HG03039 (cell line): Measurements from ENCODE around the gene CENPC.
A peak's percentile ranks its signal among the peaks of the same experiment; 100 is the strongest.
"Not testable (repeated sequence)": the region's sequence is repeated elsewhere in the genome, so short reads cannot be mapped to it uniquely, and the experiment has no call there.

ENCODE experiments used
- ATAC-seq: cut with Tn5 transposase; IDR thresholded peaks from one replicate; pipeline ENCODE4 v1.9.1; 2021; ENCODE audit warnings: mild to moderate bottlenecking, moderate library complexity; ENCODE audit not compliant: unreplicated experiment

CENPC gene

DNA sequence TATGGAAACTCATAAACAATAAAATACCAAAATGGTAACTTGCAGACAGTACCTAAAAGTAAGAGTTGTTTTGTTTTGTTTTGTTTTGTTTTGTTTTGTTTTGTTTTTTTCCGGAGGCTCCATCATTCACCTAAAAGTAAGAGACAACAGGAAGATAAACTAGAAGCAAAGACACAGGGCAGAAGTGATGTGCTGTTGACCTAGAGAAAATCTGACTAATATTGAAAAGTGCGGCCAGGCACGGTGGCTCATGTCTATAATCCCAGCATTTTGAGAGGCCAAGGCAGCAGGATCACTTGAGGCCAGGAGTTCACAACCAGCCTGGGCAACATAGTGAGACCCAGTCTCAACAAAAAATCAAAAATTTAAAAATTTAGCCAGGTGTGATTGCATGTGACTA is 5.6 kb upstream of the CENPC start:
- no peak for ATAC-seq

- ATAC-seq = no peak
These were observed 5.1 kb upstream of the CENPC start for GRCh38 chr4:67550451-67550850.

GRCh38 chr4:67549123-67549522 is 3.8 kb upstream of the CENPC start:
- ATAC-seq = no peak

GRCh38 chr4:67546971-67547370 is 1.7 kb upstream of the CENPC start:
- ATAC-seq = no peak

GRCh38 chr4:67546004-67546356 is 677 bp upstream of the CENPC start:
- ATAC-seq = no peak

DNA sequence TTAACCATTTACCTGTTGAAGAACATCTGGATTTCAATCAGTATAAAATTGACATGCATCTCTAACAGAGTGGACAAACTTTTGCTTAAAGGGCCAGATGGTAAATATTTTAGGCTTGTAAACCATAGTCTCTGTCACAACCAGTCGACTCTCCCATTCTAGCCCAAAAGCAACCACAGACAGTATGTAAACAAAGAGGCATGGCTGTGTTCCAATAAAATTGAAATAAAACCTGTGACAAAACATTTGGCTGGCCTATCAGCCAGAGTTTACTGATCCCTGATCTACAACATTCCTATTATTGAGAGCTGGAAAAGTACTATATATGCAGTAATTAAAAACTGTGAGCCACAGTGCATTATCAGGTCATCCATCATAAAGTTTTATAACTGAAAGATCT is 3.2 kb downstream of the CENPC start:
- ATAC-seq = no peak

DNA sequence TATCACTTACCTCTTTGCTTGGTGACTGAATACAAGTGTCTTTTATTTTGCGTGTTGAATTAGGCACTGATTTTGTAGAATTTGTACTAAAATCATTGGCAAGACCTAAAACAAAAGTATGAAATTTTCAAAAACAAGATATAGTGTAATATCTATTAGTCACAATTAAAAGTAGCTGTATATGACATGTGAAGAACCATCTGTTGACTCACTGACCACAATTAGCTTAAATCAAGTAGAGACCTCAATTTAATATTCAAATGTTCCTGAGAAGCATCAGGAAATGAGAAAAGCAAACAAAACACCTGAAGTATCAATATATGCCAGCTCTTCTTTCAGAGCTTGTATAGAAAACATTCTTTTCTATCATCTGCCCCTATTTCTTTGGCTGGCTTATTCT is 5.5 kb downstream of the CENPC start:
- no peak for ATAC-seq

GRCh38 chr4:67535280-67535840 is 9.9 kb downstream of the CENPC start:
- no peak for ATAC-seq

DNA sequence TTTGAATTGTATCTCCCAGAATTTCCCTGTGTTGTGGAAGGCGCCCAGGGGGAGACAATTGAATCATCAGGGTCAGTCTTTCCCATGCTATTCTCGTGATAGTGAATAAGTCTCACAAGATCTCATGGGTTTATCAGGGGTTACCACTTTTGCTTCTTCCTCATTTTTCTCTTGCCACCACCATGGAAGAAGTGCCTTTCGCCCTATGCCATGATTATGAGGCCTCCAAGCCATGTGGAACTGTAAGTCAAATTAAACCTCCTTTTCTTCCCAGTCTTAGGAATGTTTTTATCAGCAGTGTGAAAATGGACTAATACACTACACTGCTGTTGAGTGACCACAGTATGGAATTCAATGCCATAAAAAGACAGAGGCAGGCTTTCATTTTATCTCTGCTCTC is 12.2 kb downstream of the CENPC start:
- no peak for ATAC-seq

DNA sequence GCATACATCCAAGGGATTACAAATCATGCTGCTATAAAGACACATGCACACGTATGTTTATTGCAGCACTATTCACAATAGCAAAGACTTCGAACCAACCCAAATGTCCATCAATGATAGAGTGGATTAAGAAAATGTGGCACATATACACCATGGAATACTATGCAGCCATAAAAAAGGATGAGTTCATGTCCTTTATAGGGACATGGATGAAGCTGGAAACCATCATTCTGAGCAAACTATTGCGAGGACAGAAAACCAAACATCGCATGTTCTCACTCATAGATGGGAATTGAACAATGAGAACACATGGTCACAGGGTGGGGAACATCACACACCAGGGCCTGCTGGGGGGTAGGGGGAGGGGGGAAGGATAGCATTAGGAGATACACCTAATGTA is 12.9 kb downstream of the CENPC start:
- ATAC-seq = not testable (repeated sequence)

- no peak for ATAC-seq
These were observed 13.8 kb downstream of the CENPC start for GRCh38 chr4:67531379-67531962.

- ATAC-seq = not testable (repeated sequence)
These were observed 21.2 kb downstream of the CENPC start for GRCh38 chr4:67524140-67524539.

- ATAC-seq = no peak
These were observed 22.2 kb downstream of the CENPC start for GRCh38 chr4:67522851-67523671.

DNA sequence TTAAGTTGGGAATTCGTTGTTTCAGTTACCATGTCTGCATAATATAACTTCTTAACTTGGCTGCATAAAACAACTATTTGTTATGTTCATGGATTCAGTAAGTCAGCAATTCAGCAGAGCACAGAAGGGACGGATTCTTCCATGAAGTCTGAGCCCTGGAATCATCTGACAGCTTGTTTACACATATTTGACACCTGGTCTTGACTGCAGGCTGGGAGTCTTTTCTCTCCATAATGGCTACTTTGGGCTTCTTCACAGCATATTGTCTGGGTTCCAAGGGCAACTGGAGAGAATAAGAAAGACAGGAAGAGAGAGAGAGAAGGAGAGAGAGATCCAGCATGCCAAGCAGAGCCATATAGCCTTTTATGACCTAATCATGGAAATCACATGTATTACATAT is 23.1 kb downstream of the CENPC start:
- ATAC-seq = no peak

- ATAC-seq = peak; percentile 74
These were observed 23.8 kb downstream of the CENPC start for GRCh38 chr4:67521506-67521905.

GRCh38 chr4:67520141-67520540 is 25.2 kb downstream of the CENPC start:
- no peak for ATAC-seq

DNA sequence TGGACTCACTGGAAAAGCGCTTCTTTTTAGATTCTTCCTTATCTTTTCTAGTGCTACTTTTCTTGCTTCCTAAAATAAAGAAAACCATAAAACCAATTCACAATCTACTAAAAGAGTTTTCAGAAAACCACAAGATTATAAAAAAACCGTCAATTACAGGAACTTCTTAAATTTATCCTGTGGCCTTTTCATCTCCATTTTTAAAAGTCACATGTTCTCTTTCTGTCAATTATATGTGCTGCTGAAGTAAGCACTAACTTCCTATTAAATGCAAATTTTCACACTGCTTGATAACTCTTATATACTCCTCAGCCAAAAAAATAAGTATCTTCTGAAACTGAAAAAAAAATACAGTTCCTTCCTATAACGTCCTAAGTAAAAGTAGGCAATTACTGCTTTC is 32.8 kb downstream of the CENPC start:
- no peak for ATAC-seq

DNA sequence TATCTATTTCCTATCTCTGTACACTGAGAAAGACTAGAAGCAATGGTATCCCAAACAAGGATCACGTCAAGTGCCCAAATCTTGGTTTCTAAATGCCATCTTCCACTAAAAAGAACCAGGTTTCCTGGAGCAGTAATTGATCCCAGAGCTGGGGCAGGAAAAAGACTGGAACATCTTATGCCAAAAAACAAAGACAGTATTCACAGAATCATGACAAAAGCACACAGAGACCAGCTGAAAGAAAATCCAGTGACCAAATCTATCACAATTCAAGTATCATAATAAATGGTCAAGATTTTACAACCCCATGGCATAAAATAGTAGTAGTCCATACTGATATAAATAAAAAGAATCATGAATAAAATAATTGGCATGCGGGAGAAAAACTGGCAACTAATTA is 44.9 kb downstream of the CENPC start:
- no peak for ATAC-seq

GRCh38 chr4:67499799-67500198 is 45.5 kb downstream of the CENPC start:
- ATAC-seq = no peak

GRCh38 chr4:67483868-67484602 is 61.3 kb downstream of the CENPC start:
- no peak for ATAC-seq

DNA sequence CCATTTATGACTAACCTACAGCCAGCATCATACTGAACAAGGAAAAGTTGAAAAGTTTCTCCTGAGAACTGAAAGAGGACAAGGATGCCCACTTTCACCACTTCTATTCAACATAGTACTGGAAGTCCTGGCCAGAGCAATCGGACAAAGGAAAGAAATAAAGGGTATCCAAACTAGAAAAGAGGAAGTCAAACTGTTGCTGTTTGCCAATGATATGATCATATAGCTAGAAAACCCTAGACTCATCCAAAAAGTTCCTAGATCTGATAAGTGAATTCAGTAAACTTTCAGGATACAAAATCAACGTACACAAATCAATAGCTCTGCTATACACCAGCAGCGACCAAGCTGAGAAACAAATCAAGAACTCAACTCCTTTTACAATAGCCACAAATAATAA is 64.5 kb downstream of the CENPC start:
- ATAC-seq = no peak

DNA sequence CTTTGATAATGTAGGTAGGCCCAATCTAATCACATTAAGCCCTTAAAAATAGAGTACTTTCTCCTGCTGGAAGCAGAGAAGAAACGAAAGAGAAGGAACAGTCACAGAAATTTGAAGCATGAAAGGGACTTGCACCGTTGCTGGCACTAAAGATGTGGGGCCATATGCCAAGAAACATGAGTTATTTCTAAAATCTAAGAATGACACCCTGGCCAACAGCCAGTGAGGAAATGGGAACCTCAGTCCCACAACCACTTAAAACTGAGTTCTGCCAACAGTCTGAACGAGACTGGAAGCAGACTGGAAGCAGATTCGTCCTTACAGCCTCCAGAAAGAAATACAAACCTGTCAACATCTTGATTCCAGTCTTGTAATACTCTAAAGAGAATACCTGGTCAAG is 70.1 kb downstream of the CENPC start:
- ATAC-seq = no peak
